Panc1 (cell line): Measurements from ENCODE around the gene PNMA6E. TPM values are rescaled to one million over a fixed set of nuclear protein-coding genes. Genes with fewer than 3 reads are reported as not detected.

Experiments
- ATAC-seq: fragments of 200-7000 bp; cut with Tn5 transposase; 2 replicates; pipeline ENCODE4 v1.9.1; 2020; ENCODE audit warnings: mild to moderate bottlenecking, moderate library complexity
- BruUV-seq: library from RNA; stranded (reverse); fragments of 400-500 nt; replicated peaks from 2 replicates; lab custom pipeline; 2021; lab: Mats Ljungman, UMichigan
- CTCF ChIA-PET: fragments of 300-600 bp; sonication (Branson Sonifier 250); formaldehyde crosslinking; loops from one replicate; lab custom pipeline; 2022; ENCODE audit warnings: antibody characterized with exemption; lab: Charles Lee
- POLR2A ChIA-PET: fragments of 300-600 bp; sonication (Branson Sonifier 250); formaldehyde crosslinking; loops from one replicate; lab custom pipeline; 2022; ENCODE audit warnings: antibody characterized with exemption; lab: Charles Lee
- DNase-seq: peaks from one replicate; pipeline ENCODE4 v3.0.0-alpha.2; 2010; ENCODE audit warnings: low read depth, low spot score
- H3K27ac ChIP-seq: 2 replicates; pipeline ENCODE4 v1.5.1; 2011; ENCODE audit warnings: mild to moderate bottlenecking, low read length, inconsistent platforms
- H3K27me3 ChIP-seq: fragments of 200-500 bp; sonication (Bioruptor generic); 2 replicates; pipeline ENCODE4 v1.6.0; 2014; ENCODE audit warnings: low read length, inconsistent platforms; ENCODE audit not compliant: control insufficient read depth, insufficient read depth
- H3K36me3 ChIP-seq: fragments of 200-500 bp; sonication (Bioruptor generic); 2 replicates; pipeline ENCODE4 v1.5.1; 2014; ENCODE audit warnings: inconsistent platforms, mild to moderate bottlenecking, low read length, moderate library complexity; ENCODE audit not compliant: control insufficient read depth, insufficient read depth
- H3K4me1 ChIP-seq: 2 replicates; pipeline ENCODE4 v1.5.1; 2011; ENCODE audit warnings: inconsistent platforms, mild to moderate bottlenecking, low read length, moderate library complexity; ENCODE audit not compliant: control insufficient read depth, insufficient read depth
- H3K4me3 ChIP-seq, 2 experiments: 2 replicates each; pipeline ENCODE4 v1.5.1; 2011 to 2012; ENCODE audit warnings: low read depth in 2 of 2, low read length in 2 of 2, mild to moderate bottlenecking in 2 of 2, inconsistent platforms in 1 of 2, moderate library complexity in 1 of 2
- H3K9me3 ChIP-seq: fragments of 200-500 bp; sonication (Bioruptor generic); 2 replicates; pipeline ENCODE4 v1.5.1; 2014; ENCODE audit warnings: low read depth, mild to moderate bottlenecking, inconsistent platforms, low read length, moderate library complexity; ENCODE audit not compliant: control insufficient read depth, insufficient read depth
- CTCF ChIP-seq: fragments of 450-650 bp; IDR thresholded peaks from 2 replicates; pipeline ENCODE4 v1.5.1; 2017; ENCODE audit warnings: mild to moderate bottlenecking
- POLR2AphosphoS5 ChIP-seq: IDR thresholded peaks from 2 replicates; pipeline ENCODE4 v1.6.1; 2012; ENCODE audit warnings: mild to moderate bottlenecking, low read depth, low read length, moderate library complexity
- REST ChIP-seq, 2 experiments: IDR thresholded peaks; 2 replicates each; pipeline ENCODE4 v1.6.1; 2011 to 2012; ENCODE audit warnings: low read depth in 2 of 2, control low read depth in 1 of 2, low read length in 1 of 2, mild to moderate bottlenecking in 1 of 2, moderate library complexity in 1 of 2; ENCODE audit not compliant: insufficient read depth in 1 of 2
- SIN3A ChIP-seq: IDR thresholded peaks from 2 replicates; pipeline ENCODE4 v1.6.1; 2012; ENCODE audit warnings: low read depth, mild to moderate bottlenecking, low read length, moderate library complexity, borderline replicate concordance; ENCODE audit not compliant: insufficient read depth
- TCF7L2 ChIP-seq: IDR thresholded peaks from 2 replicates; pipeline ENCODE4 v1.6.1; 2011; ENCODE audit warnings: mild to moderate bottlenecking, low read depth, low read length, inconsistent platforms
- in situ Hi-C: cut with HindIII; loops from 2 replicates; pipeline ENCODE4 v1.10.0; 2016; ENCODE audit warnings: low sequenced_read_pairs, low pct_unique_long_range_greater_than_20kb
- intact Hi-C: fragments of 100-400 bp; cut with micrococcal nuclease; formaldehyde crosslinking; loops from one replicate; pipeline ENCODE4 v1.10.0; 2022; ENCODE audit not compliant: unreplicated experiment
- total RNA-seq: library from RNA; stranded (reverse); gene quantifications from one replicate; pipeline ENCODE4 v1.2.1, GENCODE V29; 2021; ENCODE audit not compliant: unreplicated experiment

The PNMA6E gene
- total RNA-seq, 1 experiment from 2014 or later: not detected

- ChIA-PET CTCF (no interaction called here), POLR2A (no interaction called here)
- Histone ChIP-seq H3K4me1 (no peaks in the 10 kb centered on the region), H3K36me3 (no peaks in the 10 kb centered on the region), H3K9me3 (no peaks in the 10 kb centered on the region), H3K27ac (no peak overlapping the region), H3K4me3 (no peak overlapping the region), H3K27me3 (no peaks in the 10 kb centered on the region)
- no peak for DNase-seq
- BruUV-seq: no TSS peak
- ATAC-seq: no peak
- intact Hi-C loops (no loop called here), in situ Hi-C loops (no loop called here)
- no peak for TF ChIP-seq POLR2AphosphoS5
- TF ChIP-seq TCF7L2: no peak
- no peak for TF ChIP-seq CTCF
- no peak for TF ChIP-seq SIN3A
- no peak for TF ChIP-seq REST (IDR thresholded peaks at IDR 0.05; ENCODE audit: insufficient read depth in 1 of 2, low read depth in 2 of 2, low read length in 1 of 2)
These were observed 43.3 kb downstream of the PNMA6E start for GRCh38 chrX:153357877-153358276.

GRCh38 chrX:153353416-153353815, 47.7 kb downstream of the PNMA6E start:
- Histone ChIP-seq H3K4me3 (no peak overlapping the region), H3K4me1 (no peaks in the 10 kb centered on the region), H3K27ac (no peak overlapping the region), H3K9me3 (no peaks in the 10 kb centered on the region), H3K27me3 (no peaks in the 10 kb centered on the region), H3K36me3 (no peaks in the 10 kb centered on the region)
- POLR2A ChIA-PET: interaction anchor here (0.6 kb wide), 1 partner anchor 60 kb away, joined by 3 read pairs; no protein-coding TSS in a partner anchor
- intact Hi-C loops: no loop called here
- TF ChIP-seq POLR2AphosphoS5 (no peak), SIN3A (no peak), REST (IDR thresholded peaks at IDR 0.05; ENCODE audit: insufficient read depth in 1 of 2, low read depth in 2 of 2, low read length in 1 of 2) (no peak), CTCF (no peak), TCF7L2 (no peak)
- in situ Hi-C loops: no loop called here
- DNase-seq (no peak), ATAC-seq (no peak)
- BruUV-seq: no TSS peak
- CTCF ChIA-PET: no interaction called here
